Subcutaneous abdominal adipose tissue (tissue), 5 donors: ENCODE measurements around the gene CHMP1A.

ENCODE experiments used
- H3K27ac ChIP-seq: one replicate; pipeline ENCODE4 v1.7.0; 2013; ENCODE audit warnings: low read depth, mild to moderate bottlenecking, inconsistent platforms, low read length, moderate library complexity
- H3K27me3 ChIP-seq, 5 donors: one replicate each; pipeline ENCODE4 v1.7.0; 2013; ENCODE audit warnings: low read length in 5 of 5, inconsistent platforms in 1 of 5; ENCODE audit not compliant: control insufficient read depth in 5 of 5, insufficient read depth in 4 of 5
- H3K36me3 ChIP-seq, 5 donors: one replicate each; pipeline ENCODE4 v1.7.0; 2013; ENCODE audit warnings: low read length in 5 of 5; ENCODE audit not compliant: control insufficient read depth in 5 of 5, insufficient read depth in 5 of 5
- H3K4me1 ChIP-seq, 5 donors: one replicate each; pipeline ENCODE4 v1.7.0; 2013; ENCODE audit warnings: low read length in 5 of 5, mild to moderate bottlenecking in 3 of 5, moderate library complexity in 1 of 5; ENCODE audit not compliant: control insufficient read depth in 5 of 5, insufficient read depth in 5 of 5
- H3K4me3 ChIP-seq, 5 donors: one replicate each; pipeline ENCODE4 v1.7.0; 2013; ENCODE audit warnings: low read length in 5 of 5, low read depth in 1 of 5
- H3K9ac ChIP-seq, 5 donors: one replicate each; pipeline ENCODE4 v1.7.0; 2013; ENCODE audit warnings: low read length in 5 of 5, mild to moderate bottlenecking in 4 of 5, moderate library complexity in 3 of 5
- H3K9me3 ChIP-seq, 5 donors: one replicate each; pipeline ENCODE4 v1.7.0; 2013; ENCODE audit warnings: low read length in 5 of 5; ENCODE audit not compliant: control insufficient read depth in 5 of 5
- donor health status: healthy.
- donor health status: healthy.
- donor health status: healthy.
- donor health status: healthy.
- donor health status: healthy.

Gene CHMP1A

GRCh38 chr16:89607453-89607852 lies 50.1 kb downstream of the CHMP1A start:
- Histone ChIP-seq H3K9me3 (no peaks in the 10 kb centered on the region), H3K36me3 (no peaks in the 10 kb centered on the region), H3K27me3 (peaks cover 7 to 22% (median 13%) of the 10 kb centered on the region in 5 donors), H3K27ac (no peak overlapping the region), H3K4me1 (peaks cover 0 to 6% (median 0%) of the 10 kb centered on the region in 5 donors), H3K9ac (no peak overlapping the region), H3K4me3 (no peak overlapping the region)

GRCh38 chr16:89606006-89606405 lies 51.5 kb downstream of the CHMP1A start:
- Histone ChIP-seq H3K4me1 (peaks cover 0 to 11% (median 1%) of the 10 kb centered on the region in 5 donors), H3K4me3 (no peak overlapping the region), H3K27me3 (peaks cover 11 to 28% (median 15%) of the 10 kb centered on the region in 5 donors), H3K9ac (no peak overlapping the region), H3K36me3 (no peaks in the 10 kb centered on the region), H3K27ac (no peak overlapping the region), H3K9me3 (no peaks in the 10 kb centered on the region)

DNA sequence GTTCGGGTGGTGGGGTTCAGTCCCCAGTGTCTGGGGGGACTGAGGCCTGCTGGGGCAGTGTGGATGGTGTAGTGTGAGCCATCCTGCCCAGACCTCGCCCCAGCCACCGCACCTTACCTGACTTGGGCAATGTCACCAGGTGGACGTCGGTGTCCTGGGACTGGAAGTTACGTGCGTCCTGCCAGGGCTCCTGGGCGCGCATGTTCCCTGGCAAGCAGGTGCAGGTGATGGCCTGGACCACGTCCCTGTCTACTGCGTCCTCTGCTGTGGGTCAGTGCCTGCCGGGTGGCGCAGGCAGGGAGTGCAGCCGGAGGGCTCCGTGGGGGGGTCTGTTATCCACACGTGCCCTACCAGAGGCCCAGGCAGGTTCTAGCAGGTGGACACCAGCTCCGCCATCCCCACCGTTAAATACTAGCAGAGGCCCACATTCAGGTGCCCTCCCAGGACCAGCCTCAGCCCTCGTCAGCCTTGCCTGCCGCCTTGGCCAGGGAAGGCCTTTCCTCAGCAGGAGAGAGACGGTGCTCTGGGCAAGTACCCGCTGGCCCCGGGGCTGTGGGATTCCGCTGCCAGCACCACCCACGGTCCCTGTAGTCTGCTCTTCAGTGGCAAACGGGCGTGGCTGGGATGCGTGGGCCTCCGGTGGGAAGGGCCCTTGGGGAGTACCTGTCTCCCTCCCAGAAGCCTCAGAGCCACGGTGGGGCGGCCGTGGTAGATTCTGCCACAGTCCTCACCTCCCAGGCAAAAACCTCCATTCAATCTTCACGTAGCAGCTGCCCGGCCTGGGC lies 52.1 kb downstream of the CHMP1A start:
- no peak overlapping the region for H3K4me3 ChIP-seq
- H3K9me3 ChIP-seq: no peaks in the 10 kb centered on the region
- no peak overlapping the region for H3K27ac ChIP-seq
- no peak overlapping the region for H3K9ac ChIP-seq
- H3K4me1 ChIP-seq: peaks cover 0 to 11% (median 1%) of the 10 kb centered on the region in 5 donors
- peaks cover 11 to 28% (median 15%) of the 10 kb centered on the region in 5 donors for H3K27me3 ChIP-seq
- no peaks in the 10 kb centered on the region for H3K36me3 ChIP-seq

DNA sequence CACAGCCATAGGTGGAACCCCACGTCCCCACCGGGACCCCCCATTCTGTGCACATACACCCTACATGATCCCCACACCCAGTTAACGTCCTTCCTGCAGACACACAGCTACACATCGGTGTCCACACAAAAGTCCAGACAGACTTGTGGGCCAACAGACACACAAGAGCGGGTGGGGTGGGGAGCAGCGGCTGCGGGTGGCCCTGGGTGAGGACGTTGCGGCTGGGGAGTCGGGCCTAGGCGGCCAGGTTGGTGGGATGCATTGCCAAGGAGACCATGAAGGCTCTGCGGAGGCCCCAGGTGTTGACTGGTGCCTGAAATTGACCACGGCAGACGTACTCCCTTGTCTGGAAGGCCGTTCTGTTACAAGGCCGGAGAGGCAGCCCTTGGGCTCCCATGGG lies 52.7 kb downstream of the CHMP1A start:
- Histone ChIP-seq H3K27me3 (peaks cover 11 to 28% (median 15%) of the 10 kb centered on the region in 5 donors), H3K27ac (no peak overlapping the region)

DNA sequence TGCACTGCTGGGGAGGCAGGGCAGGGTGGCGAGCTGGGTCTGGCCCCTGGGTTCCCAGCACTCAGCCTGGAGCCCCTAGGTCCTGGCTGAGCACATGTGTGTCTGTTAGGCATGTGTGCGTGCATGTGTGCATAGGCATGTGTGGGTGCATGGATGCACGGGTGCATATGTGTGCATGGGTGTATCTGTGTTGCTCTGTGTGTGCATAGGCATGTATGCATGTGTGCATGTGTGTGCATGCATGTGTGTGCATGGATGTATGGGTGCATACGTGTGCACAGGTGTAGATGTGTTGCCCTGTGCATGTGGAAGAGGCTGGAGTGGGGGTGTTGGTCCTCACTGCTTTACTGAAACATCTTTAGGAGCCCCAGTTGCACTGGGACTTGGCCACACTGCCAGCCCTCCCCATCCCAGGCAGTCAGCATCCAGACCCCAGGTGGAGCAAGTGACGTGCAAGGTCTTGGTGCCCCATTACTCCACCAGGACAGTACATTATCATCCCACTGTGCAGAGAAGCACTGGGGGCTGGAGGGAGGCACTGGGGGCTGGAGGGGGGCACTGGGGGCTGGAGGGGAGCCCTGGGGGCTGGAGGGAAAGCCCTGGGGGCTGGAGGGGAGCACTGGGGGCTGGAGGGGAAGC lies 54.4 kb downstream of the CHMP1A start:
- Histone ChIP-seq H3K9ac (no peak overlapping the region), H3K36me3 (no peaks in the 10 kb centered on the region), H3K27ac (no peak overlapping the region), H3K27me3 (peaks cover 11 to 21% (median 15%) of the 10 kb centered on the region in 5 donors), H3K4me3 (no peak overlapping the region), H3K4me1 (peaks cover 0 to 11% (median 1%) of the 10 kb centered on the region in 5 donors), H3K9me3 (no peaks in the 10 kb centered on the region)

More for the DNA sequence above, 52.7 kb downstream of the CHMP1A start:
- Histone ChIP-seq H3K36me3 (no peaks in the 10 kb centered on the region), H3K4me1 (peaks cover 0 to 11% (median 1%) of the 10 kb centered on the region in 5 donors), H3K9ac (no peak overlapping the region), H3K4me3 (no peak overlapping the region), H3K9me3 (no peaks in the 10 kb centered on the region)

- H3K9me3 ChIP-seq: no peaks in the 10 kb centered on the region
- H3K4me1 ChIP-seq: peaks cover 0 to 11% (median 1%) of the 10 kb centered on the region in 5 donors
- H3K4me3 ChIP-seq: no peak overlapping the region
- H3K27me3 ChIP-seq: peaks cover 11 to 18% (median 15%) of the 10 kb centered on the region in 5 donors
- H3K27ac ChIP-seq: no peak overlapping the region
- no peaks in the 10 kb centered on the region for H3K36me3 ChIP-seq
- H3K9ac ChIP-seq: no peak overlapping the region
Measured at GRCh38 chr16:89602273-89602951, 55.1 kb downstream of the CHMP1A start.

- no peak overlapping the region for H3K27ac ChIP-seq
- H3K4me3 ChIP-seq: no peak overlapping the region
- no peak overlapping the region for H3K9ac ChIP-seq
- peaks cover 11 to 18% (median 15%) of the 10 kb centered on the region in 5 donors for H3K27me3 ChIP-seq
- H3K36me3 ChIP-seq: no peaks in the 10 kb centered on the region
- peaks cover 0 to 11% (median 1%) of the 10 kb centered on the region in 5 donors for H3K4me1 ChIP-seq
- no peaks in the 10 kb centered on the region for H3K9me3 ChIP-seq
Measured at GRCh38 chr16:89601906-89602272, 55.6 kb downstream of the CHMP1A start.

DNA sequence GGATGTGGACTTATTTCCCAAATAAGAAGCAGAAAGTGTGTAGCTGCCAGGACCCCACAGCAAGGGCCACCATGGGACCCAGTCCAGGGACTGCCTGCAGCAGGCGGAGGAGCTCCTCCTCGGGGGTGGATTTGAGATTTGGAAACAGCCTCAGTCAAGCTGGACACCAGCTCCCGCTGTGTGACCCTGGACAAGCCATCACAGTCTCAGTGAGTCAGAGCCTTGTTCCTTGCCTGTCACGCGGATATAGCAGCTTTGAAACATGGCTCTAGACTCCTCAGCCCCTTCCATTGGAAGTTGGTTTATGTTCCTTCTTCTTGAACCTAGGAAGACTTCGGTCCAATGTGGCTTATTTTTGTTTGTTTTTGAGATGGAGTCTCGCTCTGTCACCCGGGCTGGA lies 56.6 kb downstream of the CHMP1A start:
- Histone ChIP-seq H3K4me3 (no peak overlapping the region), H3K27ac (no peak overlapping the region), H3K9ac (no peak overlapping the region), H3K9me3 (no peaks in the 10 kb centered on the region), H3K4me1 (peaks cover 0 to 11% (median 1%) of the 10 kb centered on the region in 5 donors), H3K27me3 (peaks cover 11 to 18% (median 14%) of the 10 kb centered on the region in 5 donors), H3K36me3 (no peaks in the 10 kb centered on the region)

- Histone ChIP-seq H3K9ac (no peak overlapping the region), H3K9me3 (no peaks in the 10 kb centered on the region), H3K27ac (no peak overlapping the region), H3K27me3 (peaks cover 11 to 17% (median 13%) of the 10 kb centered on the region in 5 donors), H3K36me3 (no peaks in the 10 kb centered on the region), H3K4me3 (no peak overlapping the region), H3K4me1 (peaks cover 0 to 11% (median 1%) of the 10 kb centered on the region in 5 donors)
Measured at GRCh38 chr16:89600427-89600826, 57.1 kb downstream of the CHMP1A start.

DNA sequence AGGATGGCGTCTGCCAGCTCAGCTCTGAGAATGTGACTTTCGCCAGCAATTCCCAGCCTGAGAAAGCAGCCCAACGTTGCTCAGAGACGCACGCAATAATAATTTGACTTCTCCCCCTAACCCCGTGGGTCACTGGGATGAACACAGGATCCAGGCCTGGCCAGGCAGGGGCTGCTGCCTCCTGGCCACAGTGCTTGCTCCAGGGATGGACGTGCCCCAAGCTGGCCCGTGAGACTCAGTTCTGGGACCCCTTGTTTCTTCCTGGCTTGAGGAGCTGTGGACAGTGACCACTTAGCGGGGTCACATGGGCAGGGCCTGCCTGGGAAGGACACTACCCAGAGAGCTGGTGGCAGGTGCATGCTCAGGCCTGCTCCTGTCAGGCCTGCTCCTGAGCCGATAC lies 57.6 kb downstream of the CHMP1A start:
- peaks cover 0 to 11% (median 1%) of the 10 kb centered on the region in 5 donors for H3K4me1 ChIP-seq
- no peaks in the 10 kb centered on the region for H3K9me3 ChIP-seq
- H3K27me3 ChIP-seq: peaks cover 8 to 14% (median 11%) of the 10 kb centered on the region in 5 donors
- H3K9ac ChIP-seq: no peak overlapping the region
- H3K27ac ChIP-seq: no peak overlapping the region
- H3K36me3 ChIP-seq: no peaks in the 10 kb centered on the region
- H3K4me3 ChIP-seq: no peak overlapping the region
